TTC549 (cell line): ENCODE results near the gene AICDA.
"Not testable (repeated sequence)": the region's sequence is repeated elsewhere in the genome, so short reads cannot be mapped to it uniquely, and the experiment has no call there.

ENCODE experiments used
- FAIRE-seq: peaks from 2 replicates; lab custom pipeline; 2012; peaks lifted over from hg19 to GRCh38; lab: Jason Lieb, UNC

Gene AICDA

GRCh38 chr12:8612629-8613028 lies at the start of gene AICDA:
Gene AICDA, minus strand, starts transcription at chr12:8612859. Its CDS starts 92 bp downstream, at chr12:8612767.
- FAIRE-seq: no peak

- no peak for FAIRE-seq
These were observed 49.1 kb upstream of the AICDA start for GRCh38 chr12:8661751-8662150.

- FAIRE-seq: no peak
These were observed 48.4 kb upstream of the AICDA start for GRCh38 chr12:8661016-8661415.

DNA sequence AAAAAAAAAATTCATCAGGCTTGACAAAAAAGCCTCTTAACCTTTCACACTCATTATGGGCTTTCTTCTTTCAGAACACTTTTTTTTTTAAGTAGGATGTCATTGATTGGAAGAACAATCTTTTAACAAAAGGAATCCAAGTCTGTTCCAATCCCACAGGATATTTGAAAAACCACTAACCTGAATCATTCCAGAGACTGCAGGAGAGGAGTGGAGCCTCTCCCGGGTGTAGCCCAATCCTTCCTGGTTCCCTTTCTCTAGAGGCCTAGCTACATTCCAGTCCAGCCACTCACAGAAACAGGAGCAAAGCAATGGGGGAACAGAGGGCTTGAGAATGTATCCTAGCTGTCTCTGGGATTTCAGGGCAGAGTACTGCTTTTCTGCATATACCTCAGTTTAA lies 45.7 kb upstream of the AICDA start:
- no peak for FAIRE-seq

GRCh38 chr12:8655421-8655820 lies 42.8 kb upstream of the AICDA start:
- no peak for FAIRE-seq

DNA sequence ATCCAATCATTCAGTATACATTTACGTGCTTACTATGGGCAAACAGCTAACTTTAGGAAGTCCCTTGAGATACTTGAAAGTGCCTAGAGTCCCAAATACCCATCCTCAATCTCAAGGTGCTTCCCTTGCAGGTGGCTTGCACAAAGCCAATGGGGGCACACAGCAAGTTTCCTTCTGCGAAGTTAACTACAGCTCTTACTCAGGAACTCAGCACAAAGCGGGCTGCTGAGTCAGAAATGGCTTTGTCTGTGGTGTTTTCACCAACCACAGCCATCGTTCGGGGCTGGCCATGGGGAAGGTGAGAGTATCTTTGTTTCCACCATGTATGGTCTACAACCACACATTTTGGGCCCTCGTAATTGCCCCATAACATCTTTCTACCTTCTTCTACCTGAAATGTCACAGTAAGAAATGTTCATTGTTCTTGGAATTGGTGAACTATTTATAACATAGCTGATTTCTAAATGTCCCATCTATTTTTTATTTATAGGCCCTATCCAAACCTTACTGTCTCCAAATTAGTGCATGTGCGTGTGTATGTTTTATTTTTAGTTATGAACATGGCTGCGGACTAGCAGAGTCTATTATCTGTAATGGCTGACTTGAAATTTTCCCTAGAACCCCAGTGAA lies 36.0 kb upstream of the AICDA start:
- no peak for FAIRE-seq

- FAIRE-seq: no peak
These were observed 35.3 kb upstream of the AICDA start for GRCh38 chr12:8647968-8648367.

DNA sequence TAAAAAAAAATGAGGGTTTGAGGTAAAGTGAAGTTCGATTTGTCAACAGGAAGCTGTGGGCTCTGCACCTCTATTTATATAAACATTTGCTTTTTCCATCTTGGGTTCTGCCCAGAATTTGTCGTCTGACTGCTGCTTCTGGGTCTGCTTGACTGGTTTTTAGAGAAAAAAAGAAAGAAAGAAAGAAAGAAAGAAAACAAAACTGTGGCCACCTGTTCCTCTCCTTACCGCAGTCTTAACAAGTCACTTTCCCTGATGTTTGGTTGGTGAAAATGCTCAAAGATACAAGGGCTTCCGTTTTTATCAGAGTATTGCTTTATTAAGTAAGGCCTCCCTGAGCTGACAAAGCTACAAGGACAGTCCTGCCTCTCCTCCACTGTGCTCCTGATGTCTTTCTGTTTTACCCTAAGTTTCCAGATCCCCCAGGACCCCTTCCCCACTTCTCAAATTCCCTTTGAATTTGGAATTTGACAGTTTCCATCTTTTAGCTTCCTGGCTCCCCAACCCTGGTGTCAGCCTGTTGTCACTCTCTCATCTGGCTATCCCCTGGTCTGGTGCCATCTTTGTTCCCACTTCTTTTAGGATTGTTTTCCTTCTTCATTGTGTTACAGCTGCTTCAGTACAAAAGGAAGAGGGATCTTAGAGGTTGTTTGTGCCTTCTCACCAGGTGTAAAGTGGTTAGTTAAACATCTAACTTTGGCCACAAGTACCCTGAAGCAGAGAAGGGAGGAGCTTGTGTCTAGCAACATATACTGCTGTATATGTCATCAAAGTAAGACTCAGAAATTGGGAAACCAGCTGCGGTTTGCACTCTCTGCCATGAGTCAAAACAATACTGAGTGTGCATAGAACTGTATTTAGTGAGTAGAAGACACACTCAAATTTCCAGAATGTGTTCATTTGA lies 31.9 kb upstream of the AICDA start:
- no peak for FAIRE-seq

DNA sequence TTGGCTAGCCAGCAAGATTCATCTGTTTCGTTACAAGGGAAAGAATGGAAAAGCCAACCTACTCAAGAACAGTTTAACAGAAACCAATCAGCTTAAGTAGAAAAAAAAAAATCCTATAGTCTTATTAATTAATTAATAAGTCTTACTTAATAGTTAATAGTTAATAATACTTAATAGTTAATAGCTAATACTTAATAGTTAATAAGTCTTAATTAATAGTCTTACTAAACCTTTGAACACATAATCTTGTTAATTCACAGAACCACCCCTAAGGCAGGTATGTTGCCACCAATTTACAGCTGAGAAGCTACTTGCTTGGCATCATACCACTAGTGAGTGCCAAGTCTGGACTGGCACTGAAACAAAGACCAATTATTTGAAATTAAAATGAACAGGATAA lies 30.1 kb upstream of the AICDA start:
- FAIRE-seq: no peak

GRCh38 chr12:8639936-8640335 lies 27.3 kb upstream of the AICDA start:
- FAIRE-seq: no peak

DNA sequence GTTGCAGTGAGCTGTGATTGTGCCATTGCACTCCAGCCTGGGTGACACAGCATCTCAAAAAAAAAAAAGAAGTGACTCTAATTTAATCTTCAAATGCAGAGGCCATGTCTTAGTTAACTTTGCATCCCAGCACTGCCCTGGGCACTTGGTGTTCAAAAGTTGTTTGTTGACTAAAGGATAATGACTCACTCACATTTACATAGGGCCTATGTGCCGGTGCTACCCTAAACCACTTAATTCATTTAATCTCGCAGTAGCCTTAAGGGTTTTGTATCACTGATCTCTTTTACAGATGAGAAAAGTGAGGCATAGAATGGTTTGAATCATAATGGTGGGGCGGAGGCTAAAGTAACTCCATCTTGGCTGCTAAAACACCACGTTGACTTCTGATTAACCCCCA lies 26.3 kb upstream of the AICDA start:
- FAIRE-seq: no peak

DNA sequence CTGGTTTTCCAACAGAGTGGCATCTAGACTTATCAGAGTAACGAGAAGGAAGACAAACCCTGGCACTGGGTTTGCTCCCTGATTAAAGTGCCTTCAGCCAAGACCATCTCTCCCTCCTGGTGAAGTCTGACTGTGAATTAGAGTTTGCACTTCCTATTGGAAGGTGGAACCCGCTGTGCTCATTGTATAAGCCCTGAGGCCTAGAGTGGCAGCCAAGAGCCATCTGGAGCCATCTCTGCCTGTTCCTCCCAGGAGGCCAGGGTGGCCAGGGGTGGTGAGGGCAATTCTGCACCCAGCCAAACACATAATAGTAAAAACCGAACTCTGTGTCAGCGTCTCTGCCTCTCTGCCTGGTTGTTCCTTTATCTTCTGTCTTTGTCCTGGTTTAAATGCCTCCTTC lies 25.0 kb upstream of the AICDA start:
- no peak for FAIRE-seq

GRCh38 chr12:8637244-8637643 lies 24.6 kb upstream of the AICDA start:
- FAIRE-seq: no peak

GRCh38 chr12:8636581-8636980 lies 23.9 kb upstream of the AICDA start:
- no peak for FAIRE-seq

GRCh38 chr12:8636007-8636346 lies 23.3 kb upstream of the AICDA start:
- FAIRE-seq: not testable (repeated sequence)

- FAIRE-seq: not testable (repeated sequence)
These were observed 22.8 kb upstream of the AICDA start for GRCh38 chr12:8635342-8636006.

DNA sequence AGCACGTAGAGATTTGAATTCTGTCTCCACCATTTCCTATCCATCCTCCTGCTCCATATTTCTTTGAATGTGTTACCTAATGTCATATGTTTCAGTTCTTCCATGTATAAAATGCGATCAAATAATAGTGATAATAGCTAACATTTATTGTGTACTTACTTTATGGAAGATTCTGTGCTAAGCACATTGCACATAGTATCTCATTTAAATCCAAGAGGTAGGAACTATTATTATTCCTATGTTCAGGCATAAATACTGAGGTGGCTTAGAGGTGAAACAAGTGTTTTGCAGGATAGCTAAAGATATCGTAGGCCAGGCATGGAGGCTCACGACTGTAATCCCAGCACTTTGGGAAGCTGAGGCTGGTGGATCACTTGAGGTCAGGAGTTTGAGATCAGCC lies 17.5 kb upstream of the AICDA start:
- FAIRE-seq: no peak

DNA sequence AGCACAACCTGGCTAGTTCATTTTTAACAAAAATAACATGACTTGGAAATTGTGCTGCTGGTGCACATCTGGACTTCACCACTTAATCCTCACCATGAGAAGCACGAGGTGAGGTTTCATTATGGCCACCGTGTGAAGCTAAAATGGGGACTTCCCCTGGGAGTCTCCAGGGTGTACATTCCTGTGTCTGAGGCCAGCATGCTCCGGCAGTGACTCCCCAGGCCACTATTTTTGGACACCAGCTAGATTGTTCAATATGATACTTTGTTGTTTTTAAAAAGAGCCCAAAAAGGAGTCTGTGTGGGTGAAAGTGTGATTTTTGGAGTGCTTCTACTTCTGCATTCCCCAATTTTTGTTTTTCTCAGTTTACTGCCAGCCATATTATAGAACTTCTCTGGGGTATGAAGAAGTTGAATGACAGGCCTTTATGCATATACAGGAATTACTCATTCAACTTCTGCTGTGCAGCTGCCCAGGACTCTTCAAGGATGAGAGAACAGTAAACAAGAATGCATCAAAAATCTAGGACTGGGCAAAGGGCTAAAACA lies 16.9 kb upstream of the AICDA start:
- no peak for FAIRE-seq

- FAIRE-seq: no peak
These were observed 16.1 kb upstream of the AICDA start for GRCh38 chr12:8628731-8629130.

DNA sequence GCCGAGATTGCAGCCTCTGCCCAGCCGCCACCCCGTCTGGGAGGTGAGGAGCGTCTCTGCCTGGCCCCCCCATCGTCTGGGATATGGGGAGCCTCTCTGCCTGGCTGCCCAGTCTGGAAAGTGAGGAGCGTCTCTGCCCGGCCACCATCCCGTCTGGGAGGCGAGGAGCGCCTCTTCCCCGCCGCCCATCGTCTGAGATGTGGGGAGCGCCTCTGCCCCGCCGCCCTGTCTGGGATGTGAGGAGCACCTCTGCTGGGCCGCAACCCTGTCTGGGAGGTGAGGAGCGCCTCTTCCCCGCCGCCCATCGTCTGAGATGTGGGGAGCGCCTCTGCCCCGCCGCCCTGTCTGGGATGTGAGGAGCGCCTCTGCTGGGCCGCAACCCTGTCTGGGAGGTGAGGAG lies 12.1 kb upstream of the AICDA start:
- FAIRE-seq: not testable (repeated sequence)

- FAIRE-seq: no peak
These were observed 10.0 kb upstream of the AICDA start for GRCh38 chr12:8622646-8623045.

GRCh38 chr12:8615206-8615605 lies 2.5 kb upstream of the AICDA start:
- FAIRE-seq: no peak

- not testable (repeated sequence) for FAIRE-seq
These were observed 1.2 kb upstream of the AICDA start for GRCh38 chr12:8613881-8614280.
